ENCODE data around the gene LRRC3B.

LRRC3B gene

GRCh38 chr3:26703519-26703918 is 80.9 kb downstream of the LRRC3B start:
- no peak for TF ChIP-seq Cebpa-rat (IDR thresholded peaks at IDR 0.05)
- H3K4me1 ChIP-seq: peaks cover 21% of the 10 kb centered on the region
- H3K36me3 ChIP-seq: no peaks in the 10 kb centered on the region
- H3K27me3 ChIP-seq: no peaks in the 10 kb centered on the region
- H3K9me3 ChIP-seq: peaks cover 6% of the 10 kb centered on the region; the same call in 1 of the 2 replicates
- H3K4me3 ChIP-seq: no peak overlapping the region
- no peak overlapping the region for H3K9ac ChIP-seq
- H3K27ac ChIP-seq: peak overlapping the region; percentile 24
- H4K20me1 ChIP-seq: no peaks in the 10 kb centered on the region
- H3K4me2 ChIP-seq: peak overlapping the region; percentile 50

GRCh38 chr3:26704736-26705135 is 82.2 kb downstream of the LRRC3B start:
- Histone ChIP-seq H3K27me3 (no peaks in the 10 kb centered on the region), H3K27ac (no peak overlapping the region), H4K20me1 (no peaks in the 10 kb centered on the region), H3K4me1 (peaks cover 21% of the 10 kb centered on the region), H3K9ac (no peak overlapping the region), H3K4me2 (no peak overlapping the region), H3K9me3 (peaks cover 7% of the 10 kb centered on the region; the same call in 1 of the 2 replicates), H3K4me3 (no peak overlapping the region), H3K36me3 (no peaks in the 10 kb centered on the region)
- TF ChIP-seq Cebpa-rat (IDR thresholded peaks at IDR 0.05): no peak

GRCh38 chr3:26708501-26708900 is 85.9 kb downstream of the LRRC3B start:
- Histone ChIP-seq H3K9ac (no peak overlapping the region), H3K4me2 (no peak overlapping the region), H4K20me1 (no peaks in the 10 kb centered on the region), H3K27me3 (no peaks in the 10 kb centered on the region), H3K9me3 (peaks cover 11% of the 10 kb centered on the region; the same call in 1 of the 2 replicates), H3K4me1 (peaks cover 12% of the 10 kb centered on the region), H3K27ac (no peak overlapping the region), H3K4me3 (no peak overlapping the region), H3K36me3 (no peaks in the 10 kb centered on the region)
- TF ChIP-seq Cebpa-rat (IDR thresholded peaks at IDR 0.05): no peak

GRCh38 chr3:26712211-26713026 is 89.8 kb downstream of the LRRC3B start:
- no peak overlapping the region for H3K4me3 ChIP-seq
- H3K4me1 ChIP-seq: peaks cover 5% of the 10 kb centered on the region; the same call in 1 of the 2 replicates
- H3K27me3 ChIP-seq: no peaks in the 10 kb centered on the region
- no peak overlapping the region for H3K9ac ChIP-seq
- H3K27ac ChIP-seq: peak overlapping the region; percentile 39; the same call in 1 of the 2 replicates
- H3K4me2 ChIP-seq: 0 out of 2 replicates have a peak overlapping the region, but pooled peaks have one; percentile 12
- H3K9me3 ChIP-seq: peaks cover 19% of the 10 kb centered on the region
- no peaks in the 10 kb centered on the region for H3K36me3 ChIP-seq
- no peaks in the 10 kb centered on the region for H4K20me1 ChIP-seq
- no peak for TF ChIP-seq Cebpa-rat (IDR thresholded peaks at IDR 0.05)

- H3K27me3 ChIP-seq: no peaks in the 10 kb centered on the region
- H3K27ac ChIP-seq: no peak overlapping the region
- no peaks in the 10 kb centered on the region for H3K36me3 ChIP-seq
- H3K4me2 ChIP-seq: no peak overlapping the region
- H3K4me3 ChIP-seq: no peak overlapping the region
- no peak for TF ChIP-seq Cebpa-rat (IDR thresholded peaks at IDR 0.05)
- H4K20me1 ChIP-seq: no peaks in the 10 kb centered on the region
- peaks cover 19% of the 10 kb centered on the region for H3K9me3 ChIP-seq
- H3K9ac ChIP-seq: no peak overlapping the region
- H3K4me1 ChIP-seq: peaks cover 5% of the 10 kb centered on the region; the same call in 1 of the 2 replicates
These were observed 90.5 kb downstream of the LRRC3B start for GRCh38 chr3:26713091-26713490.

- peaks cover 19% of the 10 kb centered on the region for H3K9me3 ChIP-seq
- TF ChIP-seq Cebpa-rat (IDR thresholded peaks at IDR 0.05): no peak
- H3K4me3 ChIP-seq: no peak overlapping the region
- no peaks in the 10 kb centered on the region for H3K27me3 ChIP-seq
- H3K4me2 ChIP-seq: no peak overlapping the region
- H3K36me3 ChIP-seq: no peaks in the 10 kb centered on the region
- no peak overlapping the region for H3K27ac ChIP-seq
- peaks cover 5% of the 10 kb centered on the region; the same call in 1 of the 2 replicates for H3K4me1 ChIP-seq
- H4K20me1 ChIP-seq: no peaks in the 10 kb centered on the region
- H3K9ac ChIP-seq: no peak overlapping the region
These were observed 91.9 kb downstream of the LRRC3B start for GRCh38 chr3:26714485-26714884.

GRCh38 chr3:26715431-26715830 is 92.9 kb downstream of the LRRC3B start:
- Histone ChIP-seq H3K4me3 (no peak overlapping the region), H3K27ac (no peak overlapping the region), H4K20me1 (no peaks in the 10 kb centered on the region), H3K27me3 (no peaks in the 10 kb centered on the region), H3K36me3 (no peaks in the 10 kb centered on the region), H3K4me2 (no peak overlapping the region), H3K9ac (no peak overlapping the region), H3K9me3 (peaks cover 14% of the 10 kb centered on the region), H3K4me1 (peaks cover 5% of the 10 kb centered on the region; the same call in 1 of the 2 replicates)
- no peak for TF ChIP-seq Cebpa-rat (IDR thresholded peaks at IDR 0.05)

- H3K36me3 ChIP-seq: no peaks in the 10 kb centered on the region
These were observed 95.7 kb downstream of the LRRC3B start for GRCh38 chr3:26718315-26718714.

GRCh38 chr3:26719134-26719533 is 96.6 kb downstream of the LRRC3B start:
- peaks cover 14% of the 10 kb centered on the region for H3K9me3 ChIP-seq
- H3K4me2 ChIP-seq: no peak overlapping the region
- H3K4me1 ChIP-seq: no peaks in the 10 kb centered on the region
- H3K4me3 ChIP-seq: no peak overlapping the region
- no peak for TF ChIP-seq Cebpa-rat (IDR thresholded peaks at IDR 0.05)
- H3K27me3 ChIP-seq: no peaks in the 10 kb centered on the region
- H3K36me3 ChIP-seq: no peaks in the 10 kb centered on the region
- H3K9ac ChIP-seq: no peak overlapping the region
- no peak overlapping the region for H3K27ac ChIP-seq
- no peaks in the 10 kb centered on the region for H4K20me1 ChIP-seq

More at GRCh38 chr3:26718315-26718714, 95.7 kb downstream of the LRRC3B start:
- no peaks in the 10 kb centered on the region for H3K27me3 ChIP-seq
- no peaks in the 10 kb centered on the region for H3K4me1 ChIP-seq
- no peak overlapping the region for H3K27ac ChIP-seq
- no peaks in the 10 kb centered on the region for H4K20me1 ChIP-seq
- no peak overlapping the region for H3K4me2 ChIP-seq
- no peak for TF ChIP-seq Cebpa-rat (IDR thresholded peaks at IDR 0.05)
- no peak overlapping the region for H3K9ac ChIP-seq
- H3K9me3 ChIP-seq: peaks cover 14% of the 10 kb centered on the region
- H3K4me3 ChIP-seq: no peak overlapping the region

GRCh38 chr3:26721047-26721446 is 98.5 kb downstream of the LRRC3B start:
- Histone ChIP-seq H3K27me3 (no peaks in the 10 kb centered on the region), H3K9ac (no peak overlapping the region), H3K4me2 (no peak overlapping the region), H3K4me3 (no peak overlapping the region), H3K27ac (no peak overlapping the region), H4K20me1 (no peaks in the 10 kb centered on the region), H3K9me3 (peaks cover 7% of the 10 kb centered on the region), H3K4me1 (no peaks in the 10 kb centered on the region), H3K36me3 (no peaks in the 10 kb centered on the region)
- TF ChIP-seq Cebpa-rat (IDR thresholded peaks at IDR 0.05): no peak

All from BLaER1 (cell line).